GM12865 (cell line): ENCODE data around the gene CACNA1C.

Source experiments
- DNase-seq: peaks from one replicate; pipeline ENCODE4 v3.0.0; 2010; ENCODE audit warnings: low read depth
- H3K4me3 ChIP-seq: 2 replicates; pipeline ENCODE4 v1.5.1; 2011; ENCODE audit warnings: mild to moderate bottlenecking, low read depth, low read length, control low read depth
- CTCF ChIP-seq: IDR thresholded peaks from 2 replicates; pipeline ENCODE4 v1.5.1; 2011; ENCODE audit warnings: low read length, control low read depth, low read depth, inconsistent platforms; ENCODE audit not compliant: insufficient read depth; ENCODE audit errors: missing control alignments

Gene CACNA1C

GRCh38 chr12:2529807-2530206 is 477.0 kb downstream of the CACNA1C start:
- no peak for DNase-seq
- no peak for TF ChIP-seq CTCF
- H3K4me3 ChIP-seq = no peak overlapping the region

- no peak for DNase-seq
- no peak overlapping the region for H3K4me3 ChIP-seq
- TF ChIP-seq CTCF = no peak
Measured at GRCh38 chr12:2531371-2531770, 478.6 kb downstream of the CACNA1C start.

DNA sequence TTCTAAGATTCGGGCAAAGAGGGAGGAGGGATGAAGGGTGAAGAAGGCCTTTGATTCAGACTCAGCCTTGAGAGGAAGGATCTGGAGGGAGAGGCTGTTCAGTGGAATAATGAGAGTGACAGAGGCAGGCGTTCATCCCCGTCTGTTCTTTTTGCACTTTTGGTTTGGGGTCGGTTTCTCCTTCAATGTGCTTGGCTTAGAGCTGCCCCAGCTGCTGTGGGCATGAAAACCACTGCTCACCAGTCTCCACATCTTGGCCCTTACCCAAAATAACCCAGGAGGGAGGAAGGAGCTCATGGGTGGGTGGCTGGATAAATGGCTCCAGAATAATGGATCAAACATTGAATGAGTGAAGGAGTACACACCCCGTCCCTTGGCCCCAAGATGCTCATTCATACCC is 480.2 kb downstream of the CACNA1C start:
- TF ChIP-seq CTCF = no peak
- DNase-seq = no peak

DNA sequence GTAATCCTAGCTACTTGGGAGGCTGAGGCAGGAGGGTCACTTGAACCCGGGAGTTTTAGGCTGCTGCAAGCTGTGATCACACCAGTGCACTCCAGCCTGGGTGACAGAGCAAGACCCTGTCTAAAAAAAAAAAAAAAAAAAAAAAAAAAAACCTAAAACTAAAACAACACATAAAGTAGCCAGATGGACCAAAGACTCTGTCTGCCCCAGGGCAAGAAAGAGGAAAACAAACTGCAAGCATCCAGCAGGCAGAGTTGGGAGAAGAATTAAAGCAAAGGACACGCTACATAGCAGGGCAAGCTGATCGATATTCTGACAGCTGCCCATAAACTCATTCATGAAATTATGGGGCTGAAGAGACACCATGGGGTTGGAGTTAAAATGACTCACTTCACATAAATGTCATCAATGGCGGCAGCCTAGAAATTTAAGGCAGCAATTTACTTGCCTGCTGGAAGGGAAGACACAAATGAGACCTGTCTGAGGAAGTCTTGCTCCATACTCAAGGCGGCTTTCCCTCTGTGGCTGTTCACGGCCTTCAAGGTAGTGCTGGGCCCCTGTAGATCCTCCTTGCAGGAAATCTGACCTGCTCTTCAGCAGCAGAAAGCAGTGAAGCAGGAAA is 482.9 kb downstream of the CACNA1C start:
- DNase-seq = no peak
- no peak for TF ChIP-seq CTCF
- no peak overlapping the region for H3K4me3 ChIP-seq

More for the DNA sequence above, 480.2 kb downstream of the CACNA1C start:
- H3K4me3 ChIP-seq = no peak overlapping the region

DNA sequence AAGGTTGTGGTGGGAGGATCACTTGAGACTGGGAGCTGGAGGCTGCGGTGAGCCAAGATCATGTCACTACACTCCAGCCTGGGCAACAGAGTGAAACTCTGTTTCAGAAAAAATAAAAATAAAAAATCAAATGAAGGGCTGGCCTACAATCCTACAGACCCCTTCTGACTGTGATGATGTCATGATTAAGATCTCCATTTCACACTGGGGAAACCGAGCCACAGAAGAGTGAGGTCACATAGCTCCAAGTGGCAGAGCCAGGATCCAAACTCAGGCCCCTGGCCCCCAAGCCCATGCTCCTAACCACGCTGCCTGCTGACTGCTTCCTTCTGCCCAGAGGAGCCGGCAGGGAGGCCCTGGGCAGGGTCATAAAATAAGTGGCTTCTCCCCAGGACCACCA is 483.9 kb downstream of the CACNA1C start:
- TF ChIP-seq CTCF = no peak
- no peak overlapping the region for H3K4me3 ChIP-seq
- peak; percentile 8 for DNase-seq

DNA sequence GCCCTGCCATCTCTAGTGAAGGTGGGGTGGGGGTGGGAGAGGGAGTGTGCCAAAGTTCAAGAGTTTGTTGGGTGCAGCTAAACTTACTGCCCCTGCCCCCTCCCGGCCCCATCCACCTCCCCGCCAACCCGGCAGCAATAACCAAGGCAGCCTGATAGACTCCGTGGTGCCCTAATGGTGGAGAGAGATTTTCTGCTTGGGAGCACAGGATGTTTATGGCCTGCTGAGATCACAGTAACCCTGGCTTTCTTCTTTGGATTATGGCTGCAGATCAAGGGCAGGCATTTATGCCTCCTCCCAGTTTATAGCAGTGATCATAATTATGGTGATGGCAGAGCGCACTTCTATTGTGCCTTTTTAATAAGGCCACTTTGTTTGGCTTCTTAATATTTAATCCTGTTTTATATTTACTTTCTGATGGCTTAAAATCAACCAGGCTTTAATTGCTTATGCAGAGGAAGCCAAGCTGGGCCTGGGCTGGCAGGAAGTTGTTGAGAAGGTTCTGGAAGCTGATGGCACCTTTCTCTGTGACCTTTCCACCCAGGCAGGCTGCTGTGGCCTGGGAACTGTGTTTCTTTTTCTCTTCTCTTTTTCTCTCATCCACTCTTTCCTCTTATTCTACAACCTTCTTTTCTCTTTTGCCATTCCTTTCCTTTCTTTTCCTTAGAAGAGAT is 485.2 kb downstream of the CACNA1C start:
- no peak for TF ChIP-seq CTCF
- no peak for DNase-seq
- H3K4me3 ChIP-seq = no peak overlapping the region

GRCh38 chr12:2539938-2540337 is 487.2 kb downstream of the CACNA1C start:
- H3K4me3 ChIP-seq = no peak overlapping the region
- TF ChIP-seq CTCF = no peak
- DNase-seq = no peak
